Measurements from ENCODE around the gene TLE3. TPM values are rescaled to one million over a fixed set of nuclear protein-coding genes. Genes with fewer than 3 reads are reported as not detected.

TLE3 gene
- total RNA-seq, 1 donor from 2014 or later: 17.8 TPM

DNA sequence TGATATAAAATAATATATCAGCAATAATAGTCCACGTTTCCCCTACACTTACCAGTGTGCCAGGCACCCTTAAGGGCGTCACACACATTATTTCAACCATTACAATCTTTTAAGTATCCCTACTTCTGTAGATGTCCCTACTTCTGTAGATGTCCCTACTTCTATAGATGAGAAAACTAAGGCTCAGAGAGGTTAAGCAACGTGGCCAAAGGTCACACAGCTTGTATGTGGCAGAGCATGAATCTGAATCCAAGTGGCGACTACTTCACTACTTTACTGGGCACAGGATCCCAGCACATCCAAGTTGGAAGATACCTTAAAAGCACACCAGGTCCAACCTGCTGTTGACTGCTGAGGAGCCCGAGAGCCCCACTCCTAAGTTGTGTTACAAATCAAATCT lies 77.5 kb downstream of the TLE3 start:
- no peak overlapping the region for H3K27ac ChIP-seq (replicated peaks)
- no peaks in the 10 kb centered on the region for H3K36me3 ChIP-seq
- no peak overlapping the region for H3K4me3 ChIP-seq
- TF ChIP-seq, protein P1, sequence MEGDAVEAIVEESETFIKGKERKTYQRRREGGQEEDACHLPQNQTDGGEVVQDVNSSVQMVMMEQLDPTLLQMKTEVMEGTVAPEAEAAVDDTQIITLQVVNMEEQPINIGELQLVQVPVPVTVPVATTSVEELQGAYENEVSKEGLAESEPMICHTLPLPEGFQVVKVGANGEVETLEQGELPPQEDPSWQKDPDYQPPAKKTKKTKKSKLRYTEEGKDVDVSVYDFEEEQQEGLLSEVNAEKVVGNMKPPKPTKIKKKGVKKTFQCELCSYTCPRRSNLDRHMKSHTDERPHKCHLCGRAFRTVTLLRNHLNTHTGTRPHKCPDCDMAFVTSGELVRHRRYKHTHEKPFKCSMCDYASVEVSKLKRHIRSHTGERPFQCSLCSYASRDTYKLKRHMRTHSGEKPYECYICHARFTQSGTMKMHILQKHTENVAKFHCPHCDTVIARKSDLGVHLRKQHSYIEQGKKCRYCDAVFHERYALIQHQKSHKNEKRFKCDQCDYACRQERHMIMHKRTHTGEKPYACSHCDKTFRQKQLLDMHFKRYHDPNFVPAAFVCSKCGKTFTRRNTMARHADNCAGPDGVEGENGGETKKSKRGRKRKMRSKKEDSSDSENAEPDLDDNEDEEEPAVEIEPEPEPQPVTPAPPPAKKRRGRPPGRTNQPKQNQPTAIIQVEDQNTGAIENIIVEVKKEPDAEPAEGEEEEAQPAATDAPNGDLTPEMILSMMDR (IDR thresholded peaks at IDR 0.05; ENCODE audit: borderline replicate concordance): no peak
- intact Hi-C loops (cut with micrococcal nuclease): no loop called here
- no peak for DNase-seq
- H3K9me3 ChIP-seq (replicated peaks): peaks cover 12% of the 10 kb centered on the region
- H3K27me3 ChIP-seq (ENCODE audit: low read depth): peaks cover 68% of the 10 kb centered on the region
- H3K4me1 ChIP-seq: peaks cover 23% of the 10 kb centered on the region

DNA sequence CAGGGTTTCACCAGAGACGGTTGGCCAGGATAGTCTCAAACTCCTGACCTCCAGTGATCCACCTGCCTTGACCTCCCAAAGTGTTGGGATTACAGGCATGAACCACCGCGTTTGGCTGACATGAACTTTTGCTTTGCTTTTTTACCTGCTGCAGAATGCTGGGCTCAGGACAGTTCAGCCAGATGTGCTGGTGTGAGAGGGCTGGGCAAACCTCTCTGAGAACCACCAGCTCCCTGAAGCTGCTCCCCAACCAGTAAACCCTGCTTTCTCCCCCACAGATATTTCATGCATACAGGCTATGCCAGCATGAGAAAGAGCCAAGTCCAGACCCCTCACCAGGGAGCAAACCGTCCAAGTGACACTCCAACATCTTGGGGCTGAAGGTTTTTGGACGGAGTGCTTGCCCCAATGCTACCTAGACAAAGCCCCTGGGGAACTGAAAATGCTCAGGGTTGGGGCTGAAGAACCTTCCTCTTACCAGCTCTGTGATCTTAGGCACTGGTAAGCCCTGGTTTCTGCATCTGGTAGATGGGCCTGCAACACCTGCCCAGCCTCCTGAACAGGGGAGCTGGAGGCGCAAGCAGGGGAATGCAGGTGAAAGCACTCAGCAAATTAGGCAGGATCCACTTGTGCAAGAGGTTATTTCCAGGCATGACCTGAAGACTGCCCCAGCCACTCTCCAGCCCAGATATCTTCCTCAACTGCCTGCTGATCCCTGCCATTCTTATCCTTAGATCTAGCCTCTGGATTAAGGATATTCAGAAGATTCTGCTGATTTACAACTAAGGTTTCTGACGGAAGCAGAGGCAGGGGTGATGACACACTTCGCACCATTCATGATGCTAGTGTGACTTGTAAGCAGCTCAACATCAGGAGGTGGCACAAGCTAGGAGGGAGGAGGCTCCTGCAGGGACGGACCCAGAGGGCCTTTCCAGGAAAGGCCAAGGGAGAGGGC lies 78.8 kb downstream of the TLE3 start:
- intact Hi-C loops (cut with micrococcal nuclease): no loop called here
- no peak overlapping the region for H3K4me3 ChIP-seq
- no peaks in the 10 kb centered on the region for H3K36me3 ChIP-seq
- peaks cover 79% of the 10 kb centered on the region for H3K27me3 ChIP-seq (ENCODE audit: low read depth)
- peaks cover 10% of the 10 kb centered on the region for H3K4me1 ChIP-seq
- H3K9me3 ChIP-seq (replicated peaks): peaks cover 12% of the 10 kb centered on the region
- TF ChIP-seq, protein P1 (IDR thresholded peaks at IDR 0.05; ENCODE audit: borderline replicate concordance): no peak
- DNase-seq: no peak
- no peak overlapping the region for H3K27ac ChIP-seq (replicated peaks)

DNA sequence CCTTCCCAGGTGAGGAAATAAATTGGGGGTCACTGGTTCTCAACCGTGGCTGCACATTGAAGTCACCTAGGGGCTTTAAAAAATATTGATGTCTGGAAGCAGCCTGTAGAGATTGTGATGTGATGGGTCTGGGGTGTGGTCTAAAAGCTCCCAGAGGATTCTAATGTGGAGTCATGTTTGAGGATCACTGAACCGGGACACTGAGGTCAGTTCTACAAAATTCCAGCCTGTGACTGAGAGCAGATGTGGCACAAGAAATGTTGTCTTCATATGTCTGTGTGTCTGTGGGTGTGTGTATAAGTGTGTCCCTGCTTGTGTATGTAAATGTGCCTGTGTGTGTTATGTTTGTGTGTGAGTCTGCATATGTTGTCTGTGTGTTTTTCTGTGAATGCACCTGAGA lies 79.9 kb downstream of the TLE3 start:
- Histone ChIP-seq H3K4me1 (no peaks in the 10 kb centered on the region), H3K4me3 (no peak overlapping the region), H3K27ac (replicated peaks) (no peak overlapping the region), H3K36me3 (no peaks in the 10 kb centered on the region), H3K9me3 (replicated peaks) (peaks cover 12% of the 10 kb centered on the region), H3K27me3 (ENCODE audit: low read depth) (peaks cover 90% of the 10 kb centered on the region)
- intact Hi-C loops (cut with micrococcal nuclease): no loop called here
- no peak for DNase-seq
- TF ChIP-seq, protein P1 (IDR thresholded peaks at IDR 0.05; ENCODE audit: borderline replicate concordance): no peak

DNA sequence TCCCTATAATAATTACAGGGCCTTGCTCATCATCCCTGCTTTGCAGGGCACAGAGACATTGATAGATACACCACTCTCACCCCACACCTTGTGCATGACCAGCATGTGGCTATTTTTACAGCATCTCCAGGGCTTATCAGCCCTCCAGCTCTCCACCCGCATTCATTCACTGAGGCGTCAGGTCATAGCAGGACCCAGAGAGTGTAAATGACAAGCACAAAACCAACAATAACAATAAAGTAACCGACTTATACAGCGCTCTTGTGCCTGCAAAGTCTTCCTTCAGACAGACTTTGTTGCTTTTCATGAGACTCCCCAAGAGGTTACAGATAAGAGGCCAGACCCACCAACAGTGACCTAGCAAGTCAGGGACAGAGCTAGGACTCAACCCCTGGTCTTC lies 80.7 kb downstream of the TLE3 start:
- H3K27me3 ChIP-seq (ENCODE audit: low read depth): peaks cover 93% of the 10 kb centered on the region
- H3K9me3 ChIP-seq (replicated peaks): peaks cover 12% of the 10 kb centered on the region
- intact Hi-C loops (cut with micrococcal nuclease): no loop called here
- TF ChIP-seq, protein P1 (IDR thresholded peaks at IDR 0.05; ENCODE audit: borderline replicate concordance): no peak
- no peaks in the 10 kb centered on the region for H3K36me3 ChIP-seq
- no peaks in the 10 kb centered on the region for H3K4me1 ChIP-seq
- no peak overlapping the region for H3K27ac ChIP-seq (replicated peaks)
- no peak for DNase-seq
- H3K4me3 ChIP-seq: no peak overlapping the region

DNA sequence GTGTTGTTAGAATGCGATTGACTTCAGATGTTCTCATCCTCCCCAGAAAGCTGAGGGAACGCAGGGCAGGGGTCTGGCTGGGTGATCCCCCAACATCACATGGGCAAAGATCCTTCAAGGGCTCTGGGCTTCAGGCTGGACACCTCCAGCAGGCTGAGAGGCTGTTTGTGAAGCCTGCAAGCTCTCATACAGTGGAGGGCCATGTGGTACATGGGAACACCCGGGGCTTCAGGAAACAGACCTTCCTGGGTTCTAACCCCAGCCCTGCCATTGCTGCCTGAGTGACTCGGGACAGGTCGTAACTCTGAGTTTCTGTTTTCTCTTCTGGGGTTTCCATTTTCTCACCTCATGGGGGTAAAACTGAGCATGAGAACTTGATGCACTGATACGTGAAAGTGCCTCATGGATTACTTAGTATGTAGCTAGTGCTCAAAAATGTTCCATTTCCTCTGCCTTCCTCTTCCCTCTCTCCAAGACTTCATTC lies 81.2 kb downstream of the TLE3 start:
- peaks cover 88% of the 10 kb centered on the region for H3K27me3 ChIP-seq (ENCODE audit: low read depth)
- no peaks in the 10 kb centered on the region for H3K36me3 ChIP-seq
- no peaks in the 10 kb centered on the region for H3K4me1 ChIP-seq
- no peak overlapping the region for H3K27ac ChIP-seq (replicated peaks)
- intact Hi-C loops (cut with micrococcal nuclease): no loop called here
- H3K4me3 ChIP-seq: no peak overlapping the region
- DNase-seq: no peak
- TF ChIP-seq, protein P1 (IDR thresholded peaks at IDR 0.05; ENCODE audit: borderline replicate concordance): no peak
- peaks cover 12% of the 10 kb centered on the region for H3K9me3 ChIP-seq (replicated peaks)
